Stimulated activated CD4-positive, alpha-beta T cell treated with anti-CD3 and anti-CD28 coated beads, TNF-alpha, amount 100 ng/mL, for 24 hours (primary cell): Measurements from ENCODE around the gene TCN2.
"Not testable (repeated sequence)": the region's sequence is repeated elsewhere in the genome, so short reads cannot be mapped to it uniquely, and the experiment has no call there.

Experiments used
- DNase-seq, 3 experiments: peaks; one replicate each; pipeline ENCODE4 v3.0.0-alpha.2; 2020; ENCODE audit warnings: low read depth in 3 of 3

TCN2 gene

DNA sequence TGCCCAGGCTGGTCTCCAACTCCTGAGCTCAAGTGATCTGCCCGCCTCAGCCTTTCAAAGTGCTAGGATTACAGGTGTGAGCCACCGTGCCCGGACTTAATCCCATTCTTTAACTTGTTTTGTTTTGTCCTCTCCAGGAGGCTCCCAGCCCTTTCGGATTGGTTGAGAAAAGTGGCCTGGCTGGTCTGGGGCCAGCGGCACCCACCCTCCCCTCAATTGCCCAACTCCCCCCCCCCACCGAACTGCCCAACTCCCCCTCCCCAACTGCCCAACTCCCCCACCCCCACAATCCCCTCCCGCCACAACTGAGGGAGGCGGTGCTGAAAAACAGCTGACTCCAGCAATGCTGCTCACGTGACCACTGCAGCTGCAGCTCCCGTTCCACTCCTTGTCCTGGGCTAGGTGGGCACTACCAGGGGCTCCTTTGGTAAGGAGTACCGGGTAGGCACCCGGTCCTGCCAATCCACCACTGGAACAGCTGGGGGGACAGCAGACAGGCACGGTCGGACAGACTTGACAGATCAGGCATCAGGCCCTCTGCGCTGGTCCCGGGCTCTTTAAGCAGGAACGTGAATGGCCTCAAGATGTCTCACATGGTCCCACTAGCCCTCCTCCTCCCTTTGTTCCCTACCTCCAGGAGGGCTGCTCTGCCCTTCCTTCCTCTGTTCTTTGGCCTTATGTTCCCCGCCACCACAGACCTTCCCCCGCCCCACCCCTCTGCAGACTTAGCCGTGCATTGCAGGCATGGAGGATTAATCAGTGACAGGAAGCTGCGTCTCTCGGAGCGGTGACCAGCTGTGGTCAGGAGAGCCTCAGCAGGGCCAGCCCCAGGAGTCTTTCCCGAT is at the start of gene TCN2:
TSS of gene TCN2 (plus strand) at position 720 of the 845 bp plus-strand sequence. CDS start 158 bp downstream, outside the sequence.
- DNase-seq = peak in 1 of 3 experiments; percentile 44

DNA sequence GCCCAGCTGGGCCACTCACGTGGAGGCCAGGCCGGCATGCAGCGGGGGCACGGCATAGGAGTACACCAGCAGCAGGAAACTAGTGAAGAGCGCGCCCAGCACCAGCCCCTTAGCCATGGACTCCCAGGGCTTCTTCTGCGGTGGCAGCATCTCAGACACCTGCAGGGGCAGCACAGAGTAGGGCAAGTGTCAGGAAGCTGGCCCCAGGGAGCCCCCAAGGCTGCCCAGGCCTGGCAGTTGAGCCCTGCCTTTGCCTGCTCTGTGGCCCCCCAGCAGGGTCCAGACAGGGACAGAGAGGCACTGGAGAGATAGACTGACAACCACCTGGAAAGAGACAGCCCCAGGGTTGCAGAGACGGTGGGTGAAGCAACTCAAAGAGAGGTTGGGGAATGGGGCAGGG is 49.7 kb upstream of the TCN2 start:
- no peak for DNase-seq

DNA sequence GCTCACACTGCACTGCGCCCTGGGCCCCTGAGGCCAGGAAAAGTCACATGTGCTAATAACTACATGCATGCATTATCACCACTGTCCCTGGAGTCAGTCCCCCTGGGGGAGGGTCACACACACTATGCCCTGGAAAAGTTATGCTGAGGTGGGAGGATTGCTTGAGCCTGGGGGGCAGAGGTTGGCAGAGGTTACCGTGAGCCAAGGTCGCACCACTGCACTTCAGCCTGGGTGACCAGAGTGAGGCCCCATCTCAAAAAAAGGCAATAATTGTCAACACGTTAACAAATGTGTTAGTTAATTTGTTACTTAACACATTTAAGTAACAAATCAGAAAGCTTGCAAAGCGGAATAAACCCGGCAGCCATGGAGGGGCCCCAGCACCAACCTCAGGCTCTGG is 47.1 kb upstream of the TCN2 start:
- DNase-seq = no peak

DNA sequence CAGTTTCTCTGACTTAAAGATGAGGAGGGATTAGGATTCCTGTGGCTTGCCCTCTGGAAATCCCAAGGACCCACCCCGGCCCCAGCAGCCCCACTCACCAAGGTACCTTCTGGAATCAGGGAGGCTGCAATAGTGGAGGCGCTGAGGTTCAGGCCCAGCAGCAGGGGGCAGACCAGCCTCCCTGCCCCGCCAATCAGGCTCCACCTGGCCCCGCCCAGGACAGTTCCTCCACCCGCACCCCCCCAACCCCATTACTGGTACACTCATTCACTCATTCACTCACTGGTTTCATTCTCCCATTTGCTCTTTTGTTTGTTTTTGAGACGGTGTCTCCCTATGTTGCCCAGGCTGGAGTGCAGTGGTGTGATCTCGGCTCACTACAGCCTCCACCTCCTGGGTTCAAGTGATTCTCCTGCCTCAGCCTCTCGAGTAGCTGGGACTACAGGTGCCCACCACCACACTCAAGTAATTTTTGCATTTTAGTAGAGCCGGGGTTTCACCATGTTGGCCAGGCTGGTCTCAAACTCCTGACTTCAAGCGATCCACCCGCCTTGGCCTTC is 46.3 kb upstream of the TCN2 start:
- peak in 1 of 3 experiments; percentile 18 for DNase-seq

DNA sequence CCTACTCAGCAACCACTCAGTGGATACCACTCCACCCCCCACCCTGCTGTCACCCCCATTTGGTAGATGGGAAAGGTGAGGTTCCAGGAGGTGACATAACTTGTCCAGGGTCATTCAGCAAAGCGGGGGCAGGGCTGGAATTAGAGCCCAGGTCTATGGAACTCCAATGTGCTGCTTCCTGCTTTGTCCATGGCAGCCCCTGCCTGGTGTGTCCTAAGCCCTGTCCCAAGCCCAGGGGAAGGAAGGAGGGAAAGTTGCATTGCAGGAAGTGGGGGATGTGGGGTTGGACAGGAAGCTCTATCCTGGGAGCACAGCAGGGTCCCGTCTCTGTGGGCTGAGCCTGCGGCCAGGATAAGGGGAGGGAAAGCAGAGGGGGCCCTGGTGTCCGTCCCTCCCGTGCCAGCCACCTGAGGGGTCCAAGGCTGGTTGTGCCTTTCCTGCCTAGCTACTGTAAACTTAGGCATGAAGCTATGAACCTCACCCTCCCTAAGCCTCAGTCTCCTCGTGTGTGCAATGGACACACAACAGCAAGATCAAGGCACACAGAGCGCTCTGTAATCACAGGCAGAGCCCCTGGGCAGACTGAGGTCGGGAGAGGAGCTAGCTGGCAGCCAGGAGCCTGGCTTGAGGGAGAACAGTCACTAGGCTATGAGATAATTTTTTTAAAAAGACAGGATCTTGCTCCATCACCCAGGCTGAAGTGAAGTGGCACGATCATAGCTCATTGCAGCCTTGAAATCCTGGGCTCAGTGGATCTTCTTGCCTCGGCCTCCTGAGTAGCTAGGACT is 45.4 kb upstream of the TCN2 start:
- DNase-seq = no peak

- DNase-seq = no peak
These were observed 44.6 kb upstream of the TCN2 start for GRCh38 chr22:30562366-30562765.

GRCh38 chr22:30564045-30564760 is 42.8 kb upstream of the TCN2 start:
- DNase-seq = no peak

GRCh38 chr22:30564761-30565119 is 42.2 kb upstream of the TCN2 start:
- DNase-seq = no peak

GRCh38 chr22:30565341-30565740 is 41.6 kb upstream of the TCN2 start:
- no peak for DNase-seq

GRCh38 chr22:30566125-30566524 is 40.8 kb upstream of the TCN2 start:
- no peak for DNase-seq

DNA sequence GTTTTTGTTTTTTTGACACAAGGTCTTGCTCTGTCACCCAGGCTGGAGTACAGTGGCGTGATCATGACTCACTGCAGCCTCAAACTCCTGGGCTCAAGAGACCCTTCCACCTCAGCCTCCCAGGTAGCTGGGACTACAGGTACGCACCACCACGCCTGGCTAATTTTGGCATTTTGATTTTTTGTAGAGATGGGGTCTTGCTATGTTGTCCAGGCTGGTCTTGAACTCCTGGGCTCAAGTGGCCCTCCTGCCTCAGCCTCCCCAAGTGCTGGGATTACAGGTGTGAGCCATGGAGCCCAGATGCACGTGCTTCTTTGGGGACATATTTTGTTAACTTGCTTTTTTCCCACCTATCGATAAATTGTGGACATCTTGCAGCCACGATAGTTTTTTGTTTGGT is 39.7 kb upstream of the TCN2 start:
- not testable (repeated sequence) for DNase-seq

- no peak for DNase-seq
These were observed 38.7 kb upstream of the TCN2 start for GRCh38 chr22:30568137-30568805.

- DNase-seq = no peak
These were observed 37.2 kb upstream of the TCN2 start for GRCh38 chr22:30569674-30570202.

GRCh38 chr22:30572210-30572609 is 34.8 kb upstream of the TCN2 start:
- DNase-seq = no peak

GRCh38 chr22:30572840-30573593 is 34.0 kb upstream of the TCN2 start:
- DNase-seq = no peak

DNA sequence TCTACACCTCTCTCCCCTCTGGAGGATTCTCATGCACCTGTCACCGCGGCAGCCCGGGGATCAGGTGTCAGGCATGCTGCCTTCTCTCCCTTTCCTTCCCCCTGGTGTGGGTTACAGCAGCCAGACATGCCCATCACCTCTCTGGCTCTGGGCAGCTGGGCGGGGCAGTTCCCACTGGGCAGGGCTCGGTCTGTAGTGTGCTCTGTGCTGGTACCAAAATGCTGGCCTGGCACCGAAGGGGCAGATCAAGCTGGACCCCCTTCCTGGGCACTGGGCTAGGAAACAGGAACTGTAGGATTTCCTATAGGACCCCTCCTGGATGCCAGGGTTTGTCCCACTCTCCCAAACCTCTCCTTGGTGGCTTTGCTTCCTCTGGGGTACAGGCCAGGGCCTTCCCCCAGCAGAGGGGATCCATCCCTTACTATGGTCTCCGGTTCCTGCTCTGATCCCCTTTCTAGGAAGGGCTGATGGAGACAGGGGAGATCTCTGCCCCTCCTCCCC is 33.3 kb upstream of the TCN2 start:
- no peak for DNase-seq

- no peak for DNase-seq
These were observed 32.6 kb upstream of the TCN2 start, which contains the start of gene GAL3ST1 for GRCh38 chr22:30574095-30574981. TSS of gene GAL3ST1 (minus strand) at chr22:30574665. CDS start at chr22:30557392, 17,273 bp downstream.

DNA sequence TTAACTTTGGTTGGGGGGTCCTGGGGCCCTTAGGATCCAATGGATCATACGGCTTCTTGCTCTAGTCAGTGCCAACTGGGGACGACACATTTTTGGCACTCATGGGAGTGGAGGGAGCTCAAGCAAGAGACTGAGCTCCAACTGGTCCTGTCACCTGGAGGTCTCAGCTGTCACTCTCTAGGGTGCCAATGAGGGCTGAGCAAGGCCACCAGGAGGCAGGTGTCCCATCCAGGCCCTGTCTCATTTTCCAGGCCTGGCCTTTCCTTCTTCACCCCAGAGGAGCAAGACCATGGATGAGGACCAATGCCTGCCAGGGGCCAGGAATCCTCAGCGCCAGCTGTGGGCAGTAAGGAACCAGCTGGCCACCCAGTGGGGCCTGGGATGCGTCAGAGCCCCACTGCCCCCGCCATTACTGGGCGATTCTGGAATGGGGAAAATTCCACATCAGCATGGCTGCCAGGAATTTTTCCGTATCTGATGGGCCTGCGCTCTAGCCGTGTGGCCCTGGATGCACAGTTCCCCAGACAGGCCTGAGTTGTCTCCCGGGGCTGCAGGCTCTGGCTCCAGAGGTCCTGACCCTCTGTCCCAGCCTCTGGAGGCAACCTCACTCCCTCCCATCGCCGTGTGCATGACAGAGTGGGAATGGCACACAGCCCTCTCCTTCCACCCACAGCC is 31.8 kb upstream of the TCN2 start:
- DNase-seq = no peak

DNA sequence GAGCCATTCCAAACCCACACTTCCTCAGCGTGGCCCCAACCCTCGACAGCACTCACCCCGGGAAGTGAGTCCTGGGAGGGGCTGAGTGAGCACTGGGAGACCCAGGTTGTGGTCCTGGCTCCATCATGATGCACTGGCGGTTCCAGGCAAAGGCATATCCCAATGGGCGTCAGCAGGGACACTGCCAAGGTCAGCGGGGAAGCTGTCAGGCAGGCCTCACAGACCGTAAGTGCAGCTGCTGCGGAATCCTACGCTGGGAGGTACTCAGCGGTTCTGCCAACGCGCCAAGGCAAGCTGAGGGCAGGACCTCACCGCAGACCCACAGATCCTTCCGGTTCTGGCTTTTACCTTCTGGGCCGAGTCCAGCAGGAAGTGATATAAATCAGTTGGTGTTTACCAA is 31.1 kb upstream of the TCN2 start:
- DNase-seq = no peak
